NB4 (cell line): Measurements from ENCODE around the gene SMYD5.

Source experiments
- DNase-seq: peaks from one replicate; pipeline ENCODE4 v3.0.0; 2010; ENCODE audit warnings: low read depth
- H3K4me3 ChIP-seq: one replicate; pipeline ENCODE4 v1.5.1; 2011; ENCODE audit warnings: mild to moderate bottlenecking, low read depth, low read length, moderate library complexity
- MAX ChIP-seq: IDR thresholded peaks from 2 replicates; pipeline ENCODE4 v1.6.1; 2011; ENCODE audit warnings: low read depth, low read length
- MYC ChIP-seq: IDR thresholded peaks from 2 replicates; pipeline ENCODE4 v1.6.1; 2011; ENCODE audit warnings: low read depth, low read length
- POLR2A ChIP-seq: IDR thresholded peaks from 2 replicates; pipeline ENCODE4 v1.6.1; 2011; ENCODE audit warnings: mild to moderate bottlenecking; ENCODE audit not compliant: insufficient read length; ENCODE audit errors: extremely low read depth
- TF ChIP-seq, protein P1 (sequence below): IDR thresholded peaks from one replicate; pipeline ENCODE4 v1.5.1; 2012; ENCODE audit warnings: low read depth, low read length

The SMYD5 gene

GRCh38 chr2:73227086-73227485, 13.0 kb downstream of the SMYD5 start:
- TF ChIP-seq, protein P1, sequence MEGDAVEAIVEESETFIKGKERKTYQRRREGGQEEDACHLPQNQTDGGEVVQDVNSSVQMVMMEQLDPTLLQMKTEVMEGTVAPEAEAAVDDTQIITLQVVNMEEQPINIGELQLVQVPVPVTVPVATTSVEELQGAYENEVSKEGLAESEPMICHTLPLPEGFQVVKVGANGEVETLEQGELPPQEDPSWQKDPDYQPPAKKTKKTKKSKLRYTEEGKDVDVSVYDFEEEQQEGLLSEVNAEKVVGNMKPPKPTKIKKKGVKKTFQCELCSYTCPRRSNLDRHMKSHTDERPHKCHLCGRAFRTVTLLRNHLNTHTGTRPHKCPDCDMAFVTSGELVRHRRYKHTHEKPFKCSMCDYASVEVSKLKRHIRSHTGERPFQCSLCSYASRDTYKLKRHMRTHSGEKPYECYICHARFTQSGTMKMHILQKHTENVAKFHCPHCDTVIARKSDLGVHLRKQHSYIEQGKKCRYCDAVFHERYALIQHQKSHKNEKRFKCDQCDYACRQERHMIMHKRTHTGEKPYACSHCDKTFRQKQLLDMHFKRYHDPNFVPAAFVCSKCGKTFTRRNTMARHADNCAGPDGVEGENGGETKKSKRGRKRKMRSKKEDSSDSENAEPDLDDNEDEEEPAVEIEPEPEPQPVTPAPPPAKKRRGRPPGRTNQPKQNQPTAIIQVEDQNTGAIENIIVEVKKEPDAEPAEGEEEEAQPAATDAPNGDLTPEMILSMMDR, result no peak
- no peak for TF ChIP-seq MAX
- TF ChIP-seq POLR2A, result no peak
- DNase-seq, result no peak
- H3K4me3 ChIP-seq, result no peak overlapping the region

- no peak for TF ChIP-seq MAX
- no peak for TF ChIP-seq MYC
- TF ChIP-seq POLR2A, result no peak
- no peak for DNase-seq
- no peak overlapping the region for H3K4me3 ChIP-seq
These were observed 14.6 kb downstream of the SMYD5 start for GRCh38 chr2:73228631-73229030.

GRCh38 chr2:73232403-73233153, 18.5 kb downstream of the SMYD5 start:
- peak overlapping the region; percentile 72 for H3K4me3 ChIP-seq
- peak; percentile 55 for DNase-seq
- TF ChIP-seq POLR2A (no peak), MYC (no peak), MAX (peak; percentile 28; the same call in 1 of the 2 replicates)
- TF ChIP-seq, protein P1, result peak; percentile 4

- DNase-seq, result peak; percentile 100
- TF ChIP-seq MYC (peak; percentile 47), POLR2A (peak; percentile 72), MAX (peak; percentile 60)
- TF ChIP-seq, protein P1, result no peak
- H3K4me3 ChIP-seq, result peak within 1 kb of the TSS; percentile 96
These were observed 19.3 kb downstream of the SMYD5 start, which contains the start of gene PRADC1 for GRCh38 chr2:73233154-73233931. Gene PRADC1, minus strand, starts transcription at chr2:73233239. Its CDS starts 79 bp downstream, at chr2:73233160.

- TF ChIP-seq MAX, result peak; percentile 50
- TF ChIP-seq MYC, result peak; percentile 88
- TF ChIP-seq POLR2A, result peak; percentile 92
- TF ChIP-seq, protein P1, result no peak
- DNase-seq, result peak; percentile 96
- peak within 1 kb of the TSS; percentile 96 for H3K4me3 ChIP-seq
These were observed 20.1 kb downstream of the SMYD5 start, which contains the start of gene CCT7 for GRCh38 chr2:73233932-73234832. Gene CCT7, plus strand, starts transcription at chr2:73234308. Its CDS starts 71 bp downstream, at chr2:73234379.
